Raji (cell line): ENCODE measurements around the gene RAB20.

Experiments
- POLR2A ChIP-seq: IDR thresholded peaks from 2 replicates; pipeline ENCODE4 v1.6.1; 2011; ENCODE audit warnings: low read depth, low read length, control low read depth; ENCODE audit not compliant: insufficient read depth

RAB20 gene

DNA sequence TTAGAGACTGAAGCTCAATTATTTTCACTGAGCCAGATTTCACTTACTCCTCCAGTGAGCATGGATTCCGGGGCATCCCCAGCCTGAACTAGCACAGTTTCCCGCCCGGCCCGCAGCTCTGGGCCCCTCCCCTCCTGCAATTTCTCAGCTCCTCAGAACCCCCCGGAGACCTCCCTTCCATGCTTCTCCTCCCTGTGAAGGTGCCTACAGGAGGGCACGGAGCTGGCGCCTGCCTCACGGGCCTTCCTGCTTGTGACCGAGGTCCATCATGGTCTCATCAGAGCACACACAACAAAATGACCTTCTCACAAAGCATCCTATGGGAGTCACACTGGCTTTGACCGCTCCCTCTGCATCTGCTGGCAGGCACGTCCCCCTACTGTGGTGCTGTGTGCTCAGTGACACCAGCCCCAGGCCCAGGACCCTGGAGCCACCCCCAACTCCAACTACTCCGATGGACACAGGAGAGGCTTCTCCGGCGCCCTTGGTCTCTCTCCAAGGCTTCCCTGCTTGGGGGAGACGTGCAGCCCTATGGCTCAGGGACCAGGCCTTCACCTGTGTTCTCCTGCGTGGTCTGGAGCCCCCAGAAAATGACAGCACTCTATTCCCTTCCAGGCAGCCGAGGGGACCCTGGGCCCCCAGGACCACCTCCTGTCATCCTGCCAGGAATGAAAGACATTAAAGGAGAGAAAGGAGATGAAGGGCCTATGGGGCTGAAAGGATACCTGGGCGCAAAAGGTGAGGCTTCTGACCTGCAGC lies 77.1 kb downstream of the RAB20 start:
- no peak for TF ChIP-seq POLR2A

DNA sequence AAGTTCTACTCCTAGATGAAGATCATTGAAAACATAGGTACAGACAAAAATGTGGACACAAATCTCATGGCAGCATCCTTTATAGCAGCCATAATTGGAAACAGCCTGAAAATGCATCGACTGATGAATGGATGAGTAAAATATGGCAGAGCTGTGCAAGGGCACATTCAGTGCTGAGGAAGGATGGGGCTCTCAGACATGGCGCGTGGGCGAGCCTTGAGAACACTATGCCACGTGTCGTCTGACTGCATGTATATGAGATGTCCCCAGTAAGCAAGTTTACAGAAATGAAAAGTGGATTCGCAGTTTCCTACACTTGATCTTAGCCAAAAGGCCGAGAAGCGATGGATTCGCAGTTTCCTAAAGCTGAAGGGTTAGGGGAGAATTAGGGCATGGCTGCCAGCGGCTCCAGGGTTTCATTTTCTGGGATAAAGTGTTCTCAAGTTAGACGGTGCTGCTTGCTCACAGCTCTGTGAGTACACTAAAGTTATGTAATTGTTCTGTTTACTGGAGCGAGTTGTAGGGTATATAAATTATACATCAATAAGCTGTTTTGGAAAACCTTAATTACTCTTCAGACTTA lies 78.0 kb downstream of the RAB20 start:
- no peak for TF ChIP-seq POLR2A

DNA sequence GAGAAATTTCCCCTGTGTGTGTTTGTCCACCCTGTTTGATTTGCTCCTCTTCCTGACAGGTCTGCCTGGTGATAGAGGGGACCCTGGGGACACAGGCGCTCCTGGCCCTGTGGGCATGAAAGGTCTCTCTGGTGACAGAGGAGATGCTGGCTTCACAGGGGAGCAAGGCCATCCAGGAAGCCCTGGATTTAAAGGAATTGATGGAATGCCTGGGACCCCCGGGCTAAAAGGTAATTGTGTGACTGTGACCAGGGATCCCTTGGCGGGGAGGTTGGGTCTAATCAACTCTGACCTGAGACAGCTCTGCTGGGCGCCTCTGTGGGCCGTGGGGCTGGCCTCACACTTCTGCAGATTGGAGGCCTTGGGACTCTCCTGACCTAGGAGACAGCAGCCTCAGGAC lies 81.4 kb downstream of the RAB20 start:
- TF ChIP-seq POLR2A: no peak

DNA sequence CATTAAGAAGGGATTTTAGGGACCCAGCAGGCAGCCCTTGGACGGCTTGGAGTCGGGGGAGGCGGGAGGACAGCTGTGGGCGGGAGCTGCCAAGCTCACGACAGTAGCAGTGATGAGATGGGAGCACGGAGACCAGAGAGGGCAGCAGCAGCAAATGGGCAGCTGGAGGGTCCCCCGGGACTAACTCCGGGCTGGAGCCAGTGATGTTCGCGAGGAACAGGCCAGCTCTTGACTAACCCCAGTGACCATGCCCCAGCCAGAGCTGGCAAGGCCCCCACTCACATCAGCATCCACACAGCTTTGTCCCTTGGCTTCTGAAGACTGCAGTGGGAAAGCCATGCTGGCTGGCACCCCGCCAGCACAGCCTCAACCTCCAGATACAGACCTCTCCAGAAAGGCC lies 81.9 kb downstream of the RAB20 start:
- TF ChIP-seq POLR2A: no peak

DNA sequence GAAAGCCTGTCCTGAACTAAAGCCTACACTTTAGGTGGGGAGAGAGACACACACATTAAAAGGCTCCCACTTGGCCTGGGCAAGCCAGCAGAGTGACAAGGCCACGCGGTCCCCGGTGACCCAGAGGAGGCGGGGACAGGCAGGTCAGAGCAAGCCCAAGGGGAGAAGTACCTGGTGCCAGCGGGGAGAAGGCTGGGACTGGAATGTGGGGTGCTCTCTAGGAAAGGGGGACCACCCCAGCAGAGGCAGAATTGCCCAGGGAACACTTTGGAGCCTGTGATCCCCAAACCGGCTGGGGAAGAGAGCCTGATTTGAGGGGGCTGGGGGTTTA lies 82.3 kb downstream of the RAB20 start:
- no peak for TF ChIP-seq POLR2A

DNA sequence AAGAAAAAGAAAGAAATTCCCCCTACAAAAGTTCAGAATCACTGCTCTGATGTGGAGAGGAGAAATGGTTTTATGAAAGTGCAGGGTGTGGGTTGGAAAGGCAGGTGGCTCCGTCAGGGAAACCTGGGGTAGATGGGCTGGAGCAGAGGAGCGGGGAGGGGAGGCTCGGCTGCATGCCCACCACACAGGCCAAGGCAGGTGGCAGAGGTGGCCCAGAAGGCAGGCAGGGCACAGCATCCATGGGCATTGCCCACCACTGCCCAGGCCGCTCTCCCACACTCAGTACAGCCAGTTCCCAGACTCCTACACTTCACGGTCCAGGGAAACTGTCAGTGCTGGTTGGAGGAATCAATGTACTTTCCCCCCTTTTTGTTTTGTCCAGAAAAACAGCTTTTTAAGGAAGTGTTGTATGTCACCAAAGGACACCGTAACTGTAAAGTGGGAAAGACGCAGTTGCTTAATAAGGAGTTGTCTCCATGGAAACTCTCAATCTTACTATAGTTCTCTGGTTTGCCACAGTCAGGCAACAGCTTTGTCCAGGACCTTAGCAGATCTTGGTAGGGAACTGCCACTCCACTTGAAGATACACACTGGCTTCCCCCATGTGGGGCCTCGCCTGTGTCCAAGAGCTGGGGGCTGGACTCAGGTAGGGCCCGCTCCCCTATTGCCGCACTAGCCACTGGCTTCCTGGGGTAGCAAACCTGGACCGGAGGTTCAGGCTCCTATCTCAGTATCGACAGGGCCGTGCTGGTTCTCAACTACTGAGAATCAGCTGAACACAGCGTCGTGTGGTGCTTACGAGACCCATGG lies 82.9 kb downstream of the RAB20 start:
- TF ChIP-seq POLR2A: no peak

DNA sequence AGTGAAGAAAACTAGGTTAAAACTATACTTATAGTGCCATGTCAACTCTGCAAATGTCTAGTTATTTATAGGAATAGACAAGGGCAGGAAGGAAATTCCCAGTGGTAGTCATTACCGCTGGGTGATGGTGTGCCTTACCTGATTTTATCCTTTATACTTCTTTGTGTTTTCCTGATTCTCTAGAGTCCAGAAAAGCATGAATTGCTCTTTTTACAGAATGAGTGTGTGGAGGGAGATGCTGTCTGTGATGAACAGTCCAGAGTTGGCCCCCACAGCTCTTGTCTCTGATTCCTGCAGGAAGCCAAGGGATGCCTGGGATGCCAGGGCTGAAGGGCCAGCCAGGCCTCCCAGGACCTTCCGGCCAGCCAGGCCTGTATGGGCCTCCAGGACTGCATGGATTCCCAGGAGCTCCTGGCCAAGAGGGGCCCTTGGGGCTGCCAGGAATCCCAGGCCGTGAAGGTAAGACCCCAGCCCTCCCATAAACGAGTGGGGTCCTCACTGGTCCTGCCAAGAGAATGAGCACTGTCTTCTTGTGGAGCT lies 83.7 kb downstream of the RAB20 start:
- TF ChIP-seq POLR2A: no peak

DNA sequence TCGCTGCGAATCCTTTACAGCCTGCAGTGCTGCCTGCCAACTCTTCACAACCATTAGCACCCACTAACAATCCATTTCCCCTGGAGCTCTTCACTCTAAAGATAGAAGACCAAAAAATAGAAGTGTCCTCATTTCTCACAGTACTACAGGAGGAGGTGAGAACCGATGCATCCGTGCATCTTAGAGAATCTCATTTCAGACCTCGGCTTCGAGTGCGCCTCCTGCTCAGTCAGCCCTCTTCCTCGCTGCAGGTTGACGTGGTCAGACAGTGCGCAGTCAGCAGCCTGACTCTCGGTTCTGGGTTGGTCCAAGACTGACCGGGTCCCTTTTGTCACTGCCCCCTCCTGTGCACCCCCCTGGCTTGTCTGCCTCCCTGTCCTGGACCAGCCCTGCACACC lies 85.3 kb downstream of the RAB20 start:
- no peak for TF ChIP-seq POLR2A

DNA sequence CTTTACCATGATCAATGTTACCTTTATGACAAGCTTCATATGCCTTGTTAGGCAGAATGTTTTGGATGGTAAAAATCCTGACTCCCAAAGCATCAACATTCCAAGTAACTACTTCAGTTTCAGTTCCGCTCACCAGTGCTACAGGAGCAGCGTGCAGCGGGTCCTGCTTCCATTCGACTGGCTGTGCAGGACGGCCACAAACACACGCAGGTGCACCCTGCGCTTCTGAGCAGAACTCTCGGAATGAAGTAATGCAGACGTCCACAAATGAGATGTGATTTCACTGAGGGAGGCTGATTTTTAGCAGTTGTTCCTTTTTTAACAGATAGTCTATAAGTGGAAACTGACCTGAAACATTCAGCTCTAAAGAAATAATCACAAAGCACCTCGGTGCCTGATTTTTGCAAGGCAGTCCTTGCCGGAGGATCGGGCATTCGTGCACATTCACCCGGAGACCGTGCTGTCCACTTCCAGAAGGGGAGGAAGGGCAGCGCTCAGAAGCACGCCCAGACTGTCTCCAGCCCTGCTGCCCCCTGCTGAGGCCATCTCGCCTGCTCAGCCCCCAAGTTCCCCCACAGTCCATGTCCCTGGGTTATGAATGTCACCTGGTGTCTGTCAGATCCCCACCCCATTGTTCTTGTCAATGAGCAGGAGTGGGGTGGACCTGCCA lies 85.8 kb downstream of the RAB20 start:
- no peak for TF ChIP-seq POLR2A

DNA sequence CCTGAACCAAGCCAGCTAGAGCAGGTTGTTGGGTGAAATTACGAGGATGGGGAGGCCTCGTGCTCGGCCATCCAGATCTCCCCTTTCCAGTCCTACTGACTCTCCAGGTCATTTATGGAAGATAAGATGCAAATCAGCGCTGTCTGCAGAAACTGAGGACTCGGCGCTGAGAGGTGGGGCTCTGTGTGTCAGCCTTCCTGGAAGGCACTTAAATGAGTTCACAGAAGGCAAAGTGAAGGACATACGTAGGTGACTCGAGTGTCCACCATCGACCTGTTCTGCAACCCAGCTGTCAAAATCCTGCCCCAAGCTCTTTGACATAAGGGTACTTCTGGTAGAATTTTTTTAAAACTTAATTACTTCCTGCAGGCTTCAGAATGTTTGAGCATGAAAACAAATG lies 86.4 kb downstream of the RAB20 start:
- no peak for TF ChIP-seq POLR2A

DNA sequence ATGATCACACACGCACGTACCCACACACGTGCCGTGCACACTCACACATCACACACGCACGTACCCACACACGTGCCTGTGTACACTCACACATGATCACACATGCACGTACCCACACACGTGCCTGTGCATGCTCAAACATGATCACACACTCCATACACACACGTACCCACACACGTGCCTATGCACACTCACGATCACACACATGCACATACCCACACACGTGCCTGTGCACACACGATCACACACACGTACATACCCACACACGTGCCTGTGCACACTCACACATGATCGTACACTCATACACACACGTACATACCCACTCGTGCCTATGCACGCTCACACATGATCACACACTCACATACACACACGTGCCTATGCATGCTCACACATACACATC lies 86.8 kb downstream of the RAB20 start:
- TF ChIP-seq POLR2A: no peak
